Endothelial cell of umbilical vein (primary cell): Measurements from ENCODE around the gene FPR1.

Source experiments
- GATA2 ChIP-seq: IDR thresholded peaks from 2 replicates; pipeline ENCODE4 v1.7.0; 2011; ENCODE audit warnings: low read depth, mild to moderate bottlenecking, moderate library complexity, mixed read lengths, low read length; ENCODE audit not compliant: insufficient read length, insufficient read depth
- JUN ChIP-seq: IDR thresholded peaks from 2 replicates; pipeline ENCODE4 v1.6.1; 2011; ENCODE audit warnings: borderline replicate concordance, low read depth; ENCODE audit not compliant: insufficient read length, insufficient read depth
- POLR2A ChIP-seq: IDR thresholded peaks from 2 replicates; pipeline ENCODE4 v1.6.1; 2012; ENCODE audit warnings: low read depth, mild to moderate bottlenecking, control low read depth, low read length
- TF ChIP-seq, protein P1 (sequence below), 2 donors: IDR thresholded peaks; 1 replicate in 1 of 2; 2 replicates in 1 of 2; pipeline ENCODE4 v1.5.1; 2011; ENCODE audit warnings: low read length in 2 of 2, mild to moderate bottlenecking in 2 of 2, moderate library complexity in 2 of 2, control low read depth in 1 of 2, inconsistent platforms in 1 of 2, low read depth in 1 of 2; ENCODE audit not compliant: insufficient read depth in 1 of 2; ENCODE audit errors: extremely low read depth in 1 of 2

DNA sequence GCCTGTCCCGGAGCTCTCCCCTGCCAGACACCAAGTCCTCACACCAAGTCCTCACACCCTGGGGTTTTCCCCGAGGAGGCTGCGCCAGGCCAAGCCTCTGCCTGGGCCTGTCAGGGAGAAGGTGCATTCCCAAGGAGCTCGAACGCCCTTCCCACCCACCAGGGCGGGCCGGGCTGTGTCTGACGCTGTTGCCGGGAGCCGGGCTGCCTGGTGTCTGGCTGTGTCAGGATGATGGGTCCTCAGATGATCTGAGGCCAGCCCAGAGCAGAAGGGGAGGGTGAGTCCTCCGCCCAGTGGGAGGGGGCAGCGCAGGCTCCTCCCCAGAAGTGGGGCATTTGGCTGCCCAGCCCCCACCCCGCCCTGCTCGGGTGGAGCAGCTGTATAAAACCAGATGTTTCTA, 25.6 kb downstream of the FPR1 start:
- TF ChIP-seq, protein P1, sequence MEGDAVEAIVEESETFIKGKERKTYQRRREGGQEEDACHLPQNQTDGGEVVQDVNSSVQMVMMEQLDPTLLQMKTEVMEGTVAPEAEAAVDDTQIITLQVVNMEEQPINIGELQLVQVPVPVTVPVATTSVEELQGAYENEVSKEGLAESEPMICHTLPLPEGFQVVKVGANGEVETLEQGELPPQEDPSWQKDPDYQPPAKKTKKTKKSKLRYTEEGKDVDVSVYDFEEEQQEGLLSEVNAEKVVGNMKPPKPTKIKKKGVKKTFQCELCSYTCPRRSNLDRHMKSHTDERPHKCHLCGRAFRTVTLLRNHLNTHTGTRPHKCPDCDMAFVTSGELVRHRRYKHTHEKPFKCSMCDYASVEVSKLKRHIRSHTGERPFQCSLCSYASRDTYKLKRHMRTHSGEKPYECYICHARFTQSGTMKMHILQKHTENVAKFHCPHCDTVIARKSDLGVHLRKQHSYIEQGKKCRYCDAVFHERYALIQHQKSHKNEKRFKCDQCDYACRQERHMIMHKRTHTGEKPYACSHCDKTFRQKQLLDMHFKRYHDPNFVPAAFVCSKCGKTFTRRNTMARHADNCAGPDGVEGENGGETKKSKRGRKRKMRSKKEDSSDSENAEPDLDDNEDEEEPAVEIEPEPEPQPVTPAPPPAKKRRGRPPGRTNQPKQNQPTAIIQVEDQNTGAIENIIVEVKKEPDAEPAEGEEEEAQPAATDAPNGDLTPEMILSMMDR (IDR thresholded peaks at IDR 0.05; ENCODE audit: extremely low read depth in 1 of 2, insufficient read depth in 1 of 2, low read depth in 1 of 2, low read length in 2 of 2): no peak
- TF ChIP-seq GATA2: no peak
- no peak for TF ChIP-seq POLR2A
- TF ChIP-seq JUN: no peak
